Gastrocnemius medialis (tissue), 4 donors: ENCODE results near the gene IL17C. TPM values are rescaled to one million over a fixed set of nuclear protein-coding genes. Genes with fewer than 3 reads are reported as not detected.
"Not testable (repeated sequence)": the region's sequence is repeated elsewhere in the genome, so short reads cannot be mapped to it uniquely, and the experiment has no call there.

Experiments used
- ATAC-seq, 2 donors: fragments of 150-250 bp; one replicate each; pipeline ENCODE4 v1.9.1; 2016
- DNase-seq, 2 donors: peaks; one replicate each; pipeline ENCODE4 v3.0.0-alpha.2; 2019
- H3K27ac ChIP-seq, 4 donors: fragments of 200-600 bp; sonication (generic); 1 replicate in 1 of 4; 2 replicates in 3 of 4; pipeline ENCODE4 v1.5.1; 2016 to 2018; ENCODE audit warnings: mild to moderate bottlenecking in 2 of 4, moderate library complexity in 1 of 4
- H3K27me3 ChIP-seq, 3 donors: fragments of 200-600 bp; sonication (generic) in 2 of 3; 1 replicate in 1 of 3; 2 replicates in 2 of 3; pipeline versions ENCODE4 v1.5.1 to v1.6.0; 2016 to 2019; ENCODE audit warnings: mild to moderate bottlenecking in 1 of 3, moderate library complexity in 1 of 3
- H3K36me3 ChIP-seq, 2 donors: fragments of 200-600 bp; sonication (generic) in 1 of 2; one replicate each; pipeline ENCODE4 v1.5.1; 2017 to 2018
- H3K4me1 ChIP-seq, 2 donors: fragments of 200-600 bp; sonication (generic) in 1 of 2; one replicate each; pipeline ENCODE4 v1.5.1; 2016 to 2017; ENCODE audit warnings: mild to moderate bottlenecking in 2 of 2
- H3K4me3 ChIP-seq, 4 donors: fragments of 200-600 bp; sonication (generic) in 3 of 4; 1 replicate in 1 of 4; 2 replicates in 3 of 4; pipeline ENCODE4 v1.5.1; 2016 to 2019; ENCODE audit warnings: mild to moderate bottlenecking in 2 of 4
- H3K9me3 ChIP-seq, 3 donors: fragments of 200-600 bp; sonication (generic) in 2 of 3; 1 replicate in 1 of 3; 2 replicates in 2 of 3; pipeline ENCODE4 v1.5.1; 2016 to 2019
- POLR2A ChIP-seq, 2 donors: fragments of 450-650 bp; IDR thresholded peaks; one replicate each; pipeline ENCODE4 v1.6.1; 2017; ENCODE audit warnings: antibody characterized with exemption in 2 of 2, mild to moderate bottlenecking in 2 of 2, moderate library complexity in 2 of 2
- in situ Hi-C, 4 donors: fragments of 200-750 bp; cut with MboI; loops; one replicate each; pipeline versions ENCODE4 v1.15.0 to v1.8.0; 2017; ENCODE audit warnings: low sequenced_read_pairs in 4 of 4
- intact Hi-C: fragments of 100-400 bp; cut with DNase I; formaldehyde crosslinking; loops from one replicate; pipeline ENCODE4 v1.15.1; 2023; ENCODE audit warnings: low total_unique reads
- total RNA-seq, 4 donors: library from RNA; depleted of rRNA; stranded (reverse); fragments of >200 nt; gene quantifications; one replicate each; pipeline versions ENCODE4 v1.1.0 to v1.2.3, GENCODE V29; 2016
- TF ChIP-seq, protein P1 (sequence below), 5 experiments: fragments of 450-650 bp in 3 of 5; fragments of 200-600 bp in 2 of 5; sonication (generic) in 2 of 5; IDR thresholded peaks in 4 of 5; conservative IDR thresholded peaks in 1 of 5; 1 replicate in 4 of 5; 2 replicates in 1 of 5; pipeline ENCODE4 v1.5.1; 2016 to 2019; ENCODE audit warnings: antibody characterized with exemption in 5 of 5, mild to moderate bottlenecking in 3 of 5, moderate library complexity in 3 of 5

The IL17C gene
- total RNA-seq, 4 donors from 2014 or later, result not detected

DNA sequence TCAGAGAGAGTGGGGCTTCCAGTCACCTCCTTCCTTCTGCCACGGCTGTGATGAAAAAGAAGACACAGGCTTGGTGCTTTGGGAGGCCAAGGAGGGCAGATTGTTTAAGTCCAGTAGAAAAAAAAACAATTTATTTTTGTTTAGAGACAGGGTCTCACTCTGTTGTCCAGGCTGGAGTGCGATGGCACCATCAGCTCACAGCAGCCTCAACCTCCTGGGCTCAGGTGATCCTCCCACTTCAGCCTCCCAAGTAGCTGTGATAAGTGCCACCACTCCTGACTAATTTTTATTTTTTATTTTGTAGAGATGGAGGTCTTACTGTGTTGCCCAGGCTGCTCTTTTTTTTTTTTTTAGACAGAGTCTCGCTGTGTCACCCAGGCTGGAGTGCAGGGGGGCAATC lies 27.2 kb downstream of the IL17C start:
- no peak for ATAC-seq
- Histone ChIP-seq H3K27me3 (no peaks in the 10 kb centered on the region), H3K9me3 (no peaks in the 10 kb centered on the region), H3K4me3 (no peak overlapping the region), H3K27ac (peak overlapping the region in 2 of 4 donors; percentile 6 to 53), H3K36me3 (no peaks in the 10 kb centered on the region), H3K4me1 (peaks cover 15 to 28% of the 10 kb centered on the region in 2 donors)
- in situ Hi-C loops (no loop called here), intact Hi-C loops (no loop called here)
- no peak for TF ChIP-seq POLR2A (IDR thresholded peaks at IDR 0.05)
- TF ChIP-seq, protein P1, sequence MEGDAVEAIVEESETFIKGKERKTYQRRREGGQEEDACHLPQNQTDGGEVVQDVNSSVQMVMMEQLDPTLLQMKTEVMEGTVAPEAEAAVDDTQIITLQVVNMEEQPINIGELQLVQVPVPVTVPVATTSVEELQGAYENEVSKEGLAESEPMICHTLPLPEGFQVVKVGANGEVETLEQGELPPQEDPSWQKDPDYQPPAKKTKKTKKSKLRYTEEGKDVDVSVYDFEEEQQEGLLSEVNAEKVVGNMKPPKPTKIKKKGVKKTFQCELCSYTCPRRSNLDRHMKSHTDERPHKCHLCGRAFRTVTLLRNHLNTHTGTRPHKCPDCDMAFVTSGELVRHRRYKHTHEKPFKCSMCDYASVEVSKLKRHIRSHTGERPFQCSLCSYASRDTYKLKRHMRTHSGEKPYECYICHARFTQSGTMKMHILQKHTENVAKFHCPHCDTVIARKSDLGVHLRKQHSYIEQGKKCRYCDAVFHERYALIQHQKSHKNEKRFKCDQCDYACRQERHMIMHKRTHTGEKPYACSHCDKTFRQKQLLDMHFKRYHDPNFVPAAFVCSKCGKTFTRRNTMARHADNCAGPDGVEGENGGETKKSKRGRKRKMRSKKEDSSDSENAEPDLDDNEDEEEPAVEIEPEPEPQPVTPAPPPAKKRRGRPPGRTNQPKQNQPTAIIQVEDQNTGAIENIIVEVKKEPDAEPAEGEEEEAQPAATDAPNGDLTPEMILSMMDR (IDR thresholded peaks at IDR 0.05 in 4 of 5, conservative IDR thresholded peaks at IDR 0.05 in 1 of 5), result no peak
- no peak for DNase-seq

DNA sequence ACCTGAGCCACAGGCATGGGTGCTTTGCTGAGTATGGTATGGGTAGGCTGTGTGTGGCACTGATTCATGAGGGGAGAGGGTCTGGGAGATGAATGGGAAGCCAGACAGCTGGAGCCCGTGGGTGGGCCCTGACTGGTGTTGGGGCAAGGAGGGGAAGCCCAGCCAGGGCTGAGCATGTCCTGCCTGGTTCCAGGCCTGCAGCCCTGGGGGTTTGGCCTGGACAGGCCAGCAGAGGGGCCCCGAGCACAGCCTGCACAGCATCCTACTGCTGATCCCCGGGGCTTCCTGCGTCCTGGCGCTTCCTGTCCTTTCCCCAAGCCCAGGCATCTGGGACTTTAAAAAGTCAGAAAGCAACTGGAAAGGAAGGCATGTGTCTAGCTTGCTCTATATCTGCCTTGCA lies 29.1 kb downstream of the IL17C start:
- H3K27ac ChIP-seq, result no peak overlapping the region
- DNase-seq (no peak), ATAC-seq (no peak)
- H3K27me3 ChIP-seq, result no peaks in the 10 kb centered on the region
- in situ Hi-C loops (no loop called here), intact Hi-C loops (no loop called here)
- TF ChIP-seq POLR2A (IDR thresholded peaks at IDR 0.05), result no peak
- TF ChIP-seq, protein P1 (IDR thresholded peaks at IDR 0.05 in 4 of 5, conservative IDR thresholded peaks at IDR 0.05 in 1 of 5), result no peak
- peaks cover 11 to 23% of the 10 kb centered on the region in 2 donors for H3K4me1 ChIP-seq
- no peaks in the 10 kb centered on the region for H3K36me3 ChIP-seq
- no peaks in the 10 kb centered on the region for H3K9me3 ChIP-seq
- no peak overlapping the region for H3K4me3 ChIP-seq

- DNase-seq, H3K27me3 ChIP-seq, H3K36me3 ChIP-seq, intact Hi-C loops, H3K4me3 ChIP-seq, ATAC-seq, H3K9me3 ChIP-seq, in situ Hi-C loops: not testable (repeated sequence)
- H3K27ac ChIP-seq, result peak overlapping the region in 1 of 4 donors; percentile 2
- H3K4me1 ChIP-seq, result peaks cover 19 to 33% of the 10 kb centered on the region in 2 donors
Observed at GRCh38 chr16:88669493-88669892, 31.1 kb downstream of the IL17C start.

DNA sequence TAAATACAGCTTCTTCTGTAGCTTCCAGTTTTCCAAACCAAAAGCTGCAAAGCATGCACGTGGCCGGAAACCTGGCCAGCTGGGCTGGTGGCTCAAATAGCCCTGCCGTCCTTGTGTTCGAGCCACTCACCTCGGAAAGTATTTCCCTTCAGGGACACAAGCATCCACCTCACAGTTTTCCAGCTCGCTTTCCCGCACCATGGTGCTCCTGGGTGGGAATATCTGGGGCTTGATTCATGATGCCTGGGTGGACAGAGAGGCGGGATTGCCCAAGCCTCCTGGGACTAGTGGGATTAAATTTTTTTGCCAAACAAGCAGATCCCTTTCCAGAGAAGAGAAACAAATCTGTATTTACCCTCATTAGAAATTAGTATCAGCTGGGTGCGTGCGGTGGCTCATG lies 31.6 kb downstream of the IL17C start:
- Histone ChIP-seq H3K4me1 (peaks cover 22 to 34% of the 10 kb centered on the region in 2 donors), H3K36me3 (no peaks in the 10 kb centered on the region), H3K9me3 (no peaks in the 10 kb centered on the region), H3K27ac (peak overlapping the region in 1 of 4 donors; percentile 2), H3K4me3 (no peak overlapping the region), H3K27me3 (no peaks in the 10 kb centered on the region)
- DNase-seq (no peak), ATAC-seq (no peak)
- no peak for TF ChIP-seq POLR2A (IDR thresholded peaks at IDR 0.05)
- TF ChIP-seq, protein P1 (IDR thresholded peaks at IDR 0.05 in 4 of 5, conservative IDR thresholded peaks at IDR 0.05 in 1 of 5), result no peak
- in situ Hi-C loops (no loop called here), intact Hi-C loops (no loop called here)

GRCh38 chr16:88671806-88672205 lies 33.4 kb downstream of the IL17C start:
- no peak overlapping the region for H3K4me3 ChIP-seq
- no peaks in the 10 kb centered on the region for H3K9me3 ChIP-seq
- TF ChIP-seq, protein P1 (IDR thresholded peaks at IDR 0.05 in 4 of 5, conservative IDR thresholded peaks at IDR 0.05 in 1 of 5), result no peak
- TF ChIP-seq POLR2A (IDR thresholded peaks at IDR 0.05), result no peak
- in situ Hi-C loops, result no loop called here
- H3K4me1 ChIP-seq, result peaks cover 39 to 41% of the 10 kb centered on the region in 2 donors
- intact Hi-C loops, result no loop called here
- peak overlapping the region in 1 of 4 donors; percentile 75 for H3K27ac ChIP-seq
- H3K36me3 ChIP-seq, result no peaks in the 10 kb centered on the region
- DNase-seq (no peak), ATAC-seq (no peak)
- H3K27me3 ChIP-seq, result no peaks in the 10 kb centered on the region
